ENCODE results near the gene PASK. TPM values are rescaled to one million over a fixed set of nuclear protein-coding genes. Genes with fewer than 3 reads are reported as not detected.

PASK gene
- total RNA-seq, 1 experiment from 2014 or later: 69.3 TPM

DNA sequence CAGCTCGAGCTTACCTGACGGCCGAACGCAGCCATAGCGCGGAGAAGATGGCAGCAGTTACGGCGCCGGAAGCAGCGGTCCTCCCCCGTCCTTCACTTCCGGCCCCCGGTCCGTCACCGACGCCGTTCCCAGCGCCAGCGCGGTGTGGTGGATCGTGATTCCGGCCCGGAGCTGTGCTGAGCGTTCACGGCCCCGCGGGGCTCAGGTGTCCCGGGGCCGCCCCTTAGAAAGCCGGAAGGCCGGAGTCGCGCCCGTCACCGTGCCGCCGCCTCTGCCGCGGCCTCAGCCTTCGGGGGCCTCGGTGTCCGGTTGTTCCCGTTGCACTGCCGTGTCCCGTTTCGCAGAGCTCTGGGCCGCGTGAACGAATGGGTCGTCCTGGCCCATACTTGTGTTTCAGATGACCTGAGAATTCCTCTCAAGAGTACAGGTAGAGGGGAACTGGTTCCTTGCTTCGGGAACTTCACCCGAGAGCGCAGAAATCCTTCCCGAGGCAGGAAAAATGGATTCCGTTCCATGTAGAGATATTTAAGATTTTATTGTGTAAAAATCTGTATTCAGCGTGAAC, 47.0 kb downstream of the PASK start, which contains the start of gene MTERF4:
Gene MTERF4 (minus strand): TSS at position 49 of the 565 bp plus-strand sequence. CDS start 14 bp downstream, at position 35.
- CTCF ChIA-PET: interaction anchor here (0.5 to 1.6 kb wide), 4 partner anchors 47 to 385 kb away, joined by 3 to 4 read pairs (median 4); partner anchors contain the start of gene PASK
- TF ChIP-seq, protein P1, sequence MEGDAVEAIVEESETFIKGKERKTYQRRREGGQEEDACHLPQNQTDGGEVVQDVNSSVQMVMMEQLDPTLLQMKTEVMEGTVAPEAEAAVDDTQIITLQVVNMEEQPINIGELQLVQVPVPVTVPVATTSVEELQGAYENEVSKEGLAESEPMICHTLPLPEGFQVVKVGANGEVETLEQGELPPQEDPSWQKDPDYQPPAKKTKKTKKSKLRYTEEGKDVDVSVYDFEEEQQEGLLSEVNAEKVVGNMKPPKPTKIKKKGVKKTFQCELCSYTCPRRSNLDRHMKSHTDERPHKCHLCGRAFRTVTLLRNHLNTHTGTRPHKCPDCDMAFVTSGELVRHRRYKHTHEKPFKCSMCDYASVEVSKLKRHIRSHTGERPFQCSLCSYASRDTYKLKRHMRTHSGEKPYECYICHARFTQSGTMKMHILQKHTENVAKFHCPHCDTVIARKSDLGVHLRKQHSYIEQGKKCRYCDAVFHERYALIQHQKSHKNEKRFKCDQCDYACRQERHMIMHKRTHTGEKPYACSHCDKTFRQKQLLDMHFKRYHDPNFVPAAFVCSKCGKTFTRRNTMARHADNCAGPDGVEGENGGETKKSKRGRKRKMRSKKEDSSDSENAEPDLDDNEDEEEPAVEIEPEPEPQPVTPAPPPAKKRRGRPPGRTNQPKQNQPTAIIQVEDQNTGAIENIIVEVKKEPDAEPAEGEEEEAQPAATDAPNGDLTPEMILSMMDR (IDR thresholded peaks at IDR 0.05; ENCODE audit: unreplicated experiment): no peak
- Mint-ChIP-seq H3K36me3 (ENCODE audit: insufficient read depth, unreplicated experiment) (peaks cover 21% of the 10 kb centered on the region), H3K27me3 (ENCODE audit: unreplicated experiment) (no peaks in the 10 kb centered on the region), H3K27ac (ENCODE audit: unreplicated experiment) (peak within 1 kb of the TSS; percentile 85), H3K9me3 (ENCODE audit: low read depth, unreplicated experiment) (no peaks in the 10 kb centered on the region), H3K4me3 (ENCODE audit: low read depth, unreplicated experiment) (peak within 1 kb of the TSS; percentile 96), H3K4me1 (ENCODE audit: low read depth, unreplicated experiment) (no peaks in the 10 kb centered on the region)
- intact Hi-C loops (cut with micrococcal nuclease; ENCODE audit: unreplicated experiment): loop anchor here (5.0 kb wide), 1 partner anchor 45 kb away; the partner anchor contains the start of gene PASK
- DNase-seq: peak; percentile 94
- TSS peak; percentile 97 for BruUV-seq (replicated peaks)

DNA sequence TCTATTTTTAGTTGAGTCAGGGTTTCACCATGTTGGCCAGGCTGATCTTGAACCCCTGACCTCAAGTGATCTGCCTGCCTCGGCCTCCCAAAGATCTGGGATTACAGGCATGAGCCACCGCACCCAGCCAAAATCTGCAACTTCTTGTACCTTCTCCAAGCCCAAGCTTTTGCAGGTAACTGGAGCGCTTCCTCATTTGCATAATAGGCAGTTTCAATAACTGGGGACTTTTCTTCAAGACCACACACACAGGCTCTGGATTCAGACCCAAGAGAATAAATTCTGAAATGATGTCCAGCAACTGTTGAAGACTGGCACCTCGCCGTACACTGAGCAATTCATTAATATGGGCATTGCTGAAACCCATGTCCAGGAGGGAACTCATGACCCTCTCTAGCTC, 50.0 kb downstream of the PASK start:
- no TSS peak for BruUV-seq (replicated peaks)
- Mint-ChIP-seq H3K4me3 (ENCODE audit: low read depth, unreplicated experiment) (no peak overlapping the region), H3K27me3 (ENCODE audit: unreplicated experiment) (no peaks in the 10 kb centered on the region), H3K36me3 (ENCODE audit: insufficient read depth, unreplicated experiment) (peaks cover 31% of the 10 kb centered on the region), H3K4me1 (ENCODE audit: low read depth, unreplicated experiment) (no peaks in the 10 kb centered on the region), H3K9me3 (ENCODE audit: low read depth, unreplicated experiment) (no peaks in the 10 kb centered on the region), H3K27ac (ENCODE audit: unreplicated experiment) (no peak overlapping the region)
- no peak for DNase-seq
- intact Hi-C loops (cut with micrococcal nuclease; ENCODE audit: unreplicated experiment): no loop called here
- CTCF ChIA-PET: no interaction called here
- TF ChIP-seq, protein P1 (IDR thresholded peaks at IDR 0.05; ENCODE audit: unreplicated experiment): no peak

DNA sequence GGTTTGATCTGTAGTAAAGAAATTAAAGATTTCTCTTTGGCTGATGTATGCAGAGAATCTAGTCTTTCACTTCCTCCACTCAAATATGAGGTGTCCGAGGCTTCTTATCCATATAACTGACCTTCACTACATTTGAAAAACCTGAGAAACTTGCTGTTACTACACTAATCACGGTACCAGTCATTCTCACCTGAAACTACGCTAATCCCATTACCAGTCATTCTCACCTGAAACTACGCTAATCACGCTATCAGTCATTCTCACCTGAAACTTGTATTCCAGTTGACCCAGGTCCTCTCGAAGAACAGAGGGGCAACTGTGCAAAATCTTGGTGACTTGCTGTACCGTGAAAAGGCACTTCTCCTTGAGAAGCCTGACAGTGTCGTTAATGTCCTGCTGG, 52.3 kb downstream of the PASK start:
- DNase-seq: no peak
- TF ChIP-seq, protein P1 (IDR thresholded peaks at IDR 0.05; ENCODE audit: unreplicated experiment): no peak
- H3K27me3 Mint-ChIP-seq (ENCODE audit: unreplicated experiment): no peaks in the 10 kb centered on the region
- no peak overlapping the region for H3K27ac Mint-ChIP-seq (ENCODE audit: unreplicated experiment)
- no peak overlapping the region for H3K4me3 Mint-ChIP-seq (ENCODE audit: low read depth, unreplicated experiment)
- intact Hi-C loops (cut with micrococcal nuclease; ENCODE audit: unreplicated experiment): no loop called here
- BruUV-seq (replicated peaks): no TSS peak
- H3K9me3 Mint-ChIP-seq (ENCODE audit: low read depth, unreplicated experiment): no peaks in the 10 kb centered on the region
- H3K36me3 Mint-ChIP-seq (ENCODE audit: insufficient read depth, unreplicated experiment): peaks cover 19% of the 10 kb centered on the region
- H3K4me1 Mint-ChIP-seq (ENCODE audit: low read depth, unreplicated experiment): no peaks in the 10 kb centered on the region
- CTCF ChIA-PET: no interaction called here

DNA sequence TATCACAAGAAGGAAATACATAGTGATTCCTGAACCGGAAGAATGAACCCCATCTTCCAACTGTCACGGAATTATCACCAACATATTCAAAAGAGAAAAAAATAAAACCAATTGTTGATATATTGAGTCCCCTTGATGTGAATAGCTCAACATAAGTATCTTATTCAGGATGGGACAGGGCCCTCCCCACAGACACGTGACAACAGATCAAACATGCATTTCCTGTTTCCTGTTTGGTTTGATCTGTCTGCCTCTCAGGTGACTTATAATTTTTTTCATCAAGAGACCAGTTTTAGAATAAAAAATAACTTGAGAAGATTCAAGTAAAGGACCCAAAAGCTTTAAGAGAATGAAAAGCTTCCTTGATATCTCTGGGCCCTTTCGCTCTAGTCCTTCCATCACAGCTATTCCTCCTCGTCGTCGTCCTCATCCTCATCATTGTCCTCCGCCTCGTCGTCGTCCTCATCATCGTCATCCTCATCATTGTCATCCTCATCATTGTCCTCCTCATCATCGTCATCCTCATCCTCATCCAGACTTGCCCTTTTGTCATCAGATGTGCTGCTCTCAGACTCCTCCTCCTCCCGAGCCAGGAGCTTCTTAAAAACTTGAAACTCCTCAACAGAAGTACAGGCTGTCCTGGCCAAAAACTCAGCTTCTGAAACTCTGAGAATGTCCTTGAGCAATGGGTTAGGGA, 53.5 kb downstream of the PASK start:
- no peak overlapping the region for H3K27ac Mint-ChIP-seq (ENCODE audit: unreplicated experiment)
- no peak overlapping the region for H3K4me3 Mint-ChIP-seq (ENCODE audit: low read depth, unreplicated experiment)
- intact Hi-C loops (cut with micrococcal nuclease; ENCODE audit: unreplicated experiment): no loop called here
- CTCF ChIA-PET: interaction anchor here (0.7 kb wide), 1 partner anchor 366 kb away, joined by 3 read pairs; no protein-coding TSS in a partner anchor
- no peak for DNase-seq
- H3K4me1 Mint-ChIP-seq (ENCODE audit: low read depth, unreplicated experiment): no peaks in the 10 kb centered on the region
- H3K9me3 Mint-ChIP-seq (ENCODE audit: low read depth, unreplicated experiment): no peaks in the 10 kb centered on the region
- no TSS peak for BruUV-seq (replicated peaks)
- peaks cover 15% of the 10 kb centered on the region for H3K36me3 Mint-ChIP-seq (ENCODE audit: insufficient read depth, unreplicated experiment)
- H3K27me3 Mint-ChIP-seq (ENCODE audit: unreplicated experiment): no peaks in the 10 kb centered on the region
- TF ChIP-seq, protein P1 (IDR thresholded peaks at IDR 0.05; ENCODE audit: unreplicated experiment): no peak

Measured in Calu3 (cell line).